OCI-LY7 (cell line): ENCODE measurements around the gene DNHD1.

ENCODE experiments used
- CTCF ChIP-seq: fragments of 200-600 bp; sonication (generic); conservative IDR thresholded peaks from 2 replicates; pipeline ENCODE4 v1.5.1; 2014; ENCODE audit warnings: mild to moderate bottlenecking, antibody characterized with exemption, low read length, moderate library complexity, mixed read lengths
- EZH2phosphoT487 ChIP-seq: fragments of 200-600 bp; sonication (generic); IDR thresholded peaks from 2 replicates; pipeline ENCODE4 v1.6.1; 2018; ENCODE audit warnings: low read depth, borderline replicate concordance, mild to moderate bottlenecking, mixed run types, antibody characterized with exemption, low read length, moderate library complexity, mixed read lengths

- TF ChIP-seq CTCF, result no peak
- TF ChIP-seq EZH2phosphoT487, result no peak
Measured at GRCh38 chr11:6538945-6539344, 41.9 kb downstream of the DNHD1 start.
